ENCODE data around the gene CIDEC. TPM values are rescaled to one million over a fixed set of nuclear protein-coding genes. Genes with fewer than 3 reads are reported as not detected.

CIDEC gene
- total RNA-seq, 1 donor from 2014 or later, result not detected

DNA sequence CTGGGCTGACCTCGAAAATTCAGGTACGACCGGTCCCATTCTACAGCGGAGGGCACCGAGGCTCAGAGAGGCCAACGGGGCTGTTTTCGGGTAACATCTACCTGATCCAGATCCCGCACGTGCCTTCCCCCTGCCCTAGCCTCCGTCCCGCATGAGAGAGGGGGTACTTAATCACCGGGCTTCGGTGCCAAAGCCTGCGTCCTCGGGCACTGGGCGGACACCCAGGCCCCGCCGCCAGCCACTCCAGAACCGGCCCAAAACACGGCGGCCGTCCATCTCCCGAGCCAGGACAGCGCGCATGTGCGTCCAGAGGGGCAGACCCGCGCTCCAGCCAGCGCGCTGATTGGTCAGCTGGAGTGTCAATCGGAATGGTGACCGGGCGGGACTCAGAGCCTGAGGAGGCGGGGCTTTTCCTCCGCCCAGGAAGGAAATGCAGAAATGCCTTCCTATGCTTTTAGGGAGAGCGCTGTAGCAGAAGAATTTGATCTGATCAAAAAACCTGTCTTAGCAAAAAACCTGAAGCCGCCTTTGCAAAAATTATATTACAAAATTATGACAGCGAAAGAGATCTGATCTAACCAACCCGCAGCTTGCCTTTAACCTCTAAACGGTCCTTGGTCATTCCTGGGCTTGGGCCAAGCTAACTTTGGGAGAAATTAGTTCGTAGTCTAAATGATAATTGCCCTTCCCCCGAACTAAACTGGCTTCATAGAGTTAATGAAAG is 36.2 kb downstream of the CIDEC start, which contains the start of gene RPUSD3:
Gene RPUSD3, minus strand, starts transcription at position 294 of the 724 bp plus-strand sequence. Its CDS starts 18 bp downstream, at position 276.
- ATAC-seq, result peak; percentile 99

DNA sequence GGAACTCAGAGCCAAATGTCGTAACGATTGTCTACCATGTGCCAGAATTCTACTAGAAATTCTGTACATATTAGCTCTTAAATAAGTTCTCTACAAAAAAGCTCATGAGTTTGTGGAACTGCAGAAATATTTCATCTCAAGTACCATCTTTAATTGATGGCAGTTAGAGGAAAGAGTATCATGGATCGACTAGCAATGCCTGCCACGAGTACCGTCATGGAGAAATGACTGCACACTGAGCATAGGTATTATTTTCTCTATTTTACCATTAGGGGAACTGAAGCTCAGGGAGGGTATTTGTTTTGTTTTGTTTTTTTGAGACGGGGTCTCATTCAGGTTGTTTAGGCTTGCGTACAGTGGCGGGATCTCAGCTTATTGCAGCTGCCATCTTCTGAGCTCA is 39.0 kb downstream of the CIDEC start:
- no peak for ATAC-seq

DNA sequence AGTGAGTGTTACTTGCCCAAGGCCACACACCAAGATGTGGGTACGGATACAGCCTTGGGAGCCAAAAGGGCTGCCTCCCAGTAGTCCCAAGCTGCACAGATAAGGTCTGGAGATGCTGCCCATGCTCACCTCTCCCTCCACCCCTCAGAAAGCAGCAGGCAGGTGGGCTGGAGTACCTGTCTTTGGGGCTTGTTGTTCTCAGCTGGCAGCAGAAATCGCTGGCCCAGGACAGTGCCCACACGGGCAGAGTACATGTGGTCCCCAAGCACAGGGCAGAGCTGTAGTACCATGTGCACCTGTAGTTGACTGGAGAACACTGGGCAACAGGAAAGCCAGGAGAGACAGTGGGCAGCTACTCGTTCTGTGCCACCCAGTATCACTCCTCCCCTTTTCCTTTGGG is 41.2 kb downstream of the CIDEC start:
- ATAC-seq, result no peak

DNA sequence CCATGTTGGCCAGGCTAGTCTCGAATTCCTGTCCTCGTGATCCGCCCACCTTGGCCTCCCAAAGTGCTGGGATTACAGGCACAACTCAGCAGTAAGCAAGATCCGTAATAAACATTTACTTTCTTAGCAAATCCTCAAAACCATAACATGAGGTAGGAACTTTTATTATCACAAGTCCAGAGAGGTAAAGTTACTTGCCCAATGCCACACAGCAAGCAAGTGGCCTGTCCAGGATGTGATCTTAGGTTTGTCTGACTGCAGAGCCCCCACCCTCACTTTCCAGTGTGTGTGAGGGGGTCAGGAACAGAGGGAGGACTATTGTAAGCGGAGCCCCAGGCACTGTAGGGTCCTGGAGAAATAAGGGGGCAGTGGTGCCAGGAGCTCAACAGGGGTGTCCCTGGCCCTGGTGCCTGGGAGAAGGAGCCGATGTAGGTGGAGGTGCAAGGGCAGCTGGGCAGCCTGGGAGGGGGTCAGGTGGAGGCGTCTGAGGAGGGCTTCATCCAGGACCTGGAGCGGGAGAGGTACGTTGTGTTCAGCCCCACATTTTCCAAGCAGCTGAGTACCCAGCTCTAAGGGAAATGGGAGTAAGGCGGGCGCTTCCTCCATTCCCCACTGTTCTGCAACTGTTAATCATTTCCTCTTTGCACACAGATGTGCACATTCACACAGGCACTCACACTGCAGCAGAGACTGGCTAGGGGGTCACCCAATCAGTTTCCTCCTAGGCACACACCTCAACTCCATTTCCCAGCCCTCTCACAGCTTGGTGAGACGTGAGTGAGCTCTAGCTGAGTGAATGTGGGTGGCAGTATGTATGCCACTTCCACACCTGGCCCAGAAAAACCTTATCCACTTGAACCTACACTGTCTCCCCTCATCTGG is 42.1 kb downstream of the CIDEC start:
- ATAC-seq, result peak; percentile 12

DNA sequence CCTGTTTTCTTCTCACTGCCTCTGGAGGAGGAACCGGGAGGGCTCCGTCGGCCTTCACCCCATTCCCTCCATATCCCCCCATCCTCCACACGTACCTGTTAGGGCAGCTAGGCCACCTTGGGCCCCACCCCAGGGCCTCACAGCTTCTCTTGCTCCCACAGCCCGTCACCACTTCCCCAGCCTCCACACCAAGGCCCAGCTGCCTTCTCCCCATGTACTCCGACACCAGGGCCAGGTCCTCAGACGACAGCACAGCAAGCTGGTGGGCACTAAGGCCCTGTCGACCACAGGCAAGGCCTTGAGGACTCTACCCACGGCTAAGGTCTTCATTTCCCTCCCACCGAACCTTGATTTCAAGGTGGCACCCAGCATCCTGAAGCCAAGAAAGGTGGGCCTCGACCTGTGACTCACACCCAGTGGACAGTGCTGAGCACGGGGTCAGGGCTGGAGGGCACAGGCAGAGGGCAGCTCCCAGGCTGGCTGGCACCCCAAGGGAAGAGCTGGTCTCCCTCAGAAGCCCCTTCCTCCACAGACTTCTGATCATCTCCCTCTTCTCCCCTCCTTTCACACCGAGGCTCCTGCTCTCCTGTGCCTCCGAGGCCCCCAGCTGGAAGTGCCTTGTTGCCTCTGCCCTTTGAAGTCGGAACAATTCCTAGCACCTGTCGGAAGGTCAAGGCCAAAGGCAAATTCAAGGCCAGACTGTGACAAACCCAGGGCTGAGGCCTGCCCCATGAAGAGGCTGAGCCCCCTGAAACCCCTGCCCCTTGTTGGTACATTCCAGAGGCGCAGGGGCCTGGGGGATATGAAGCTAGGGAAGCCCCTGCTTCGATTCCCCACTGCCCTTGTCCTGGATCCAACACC is 45.3 kb downstream of the CIDEC start:
- no peak for ATAC-seq

DNA sequence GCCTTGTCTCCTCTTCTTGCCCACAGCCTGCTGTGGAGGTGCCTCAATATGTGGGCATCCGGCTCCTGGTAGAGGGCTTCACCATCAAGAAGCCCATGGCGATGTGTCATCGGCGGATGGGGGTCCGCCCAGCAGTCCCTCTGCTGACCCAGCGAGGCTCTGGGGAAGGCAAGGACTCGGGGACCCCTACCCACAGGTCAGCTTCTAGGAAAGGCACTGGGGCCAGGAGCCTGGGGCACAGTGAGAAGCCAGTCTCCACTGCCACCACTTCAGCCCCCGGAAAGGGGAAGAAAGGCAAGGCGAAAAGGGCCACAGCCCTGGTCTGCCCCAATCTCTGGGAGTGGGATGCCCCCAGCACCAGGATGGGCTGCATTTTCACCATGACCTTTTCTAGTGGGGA is 47.0 kb downstream of the CIDEC start:
- no peak for ATAC-seq

DNA sequence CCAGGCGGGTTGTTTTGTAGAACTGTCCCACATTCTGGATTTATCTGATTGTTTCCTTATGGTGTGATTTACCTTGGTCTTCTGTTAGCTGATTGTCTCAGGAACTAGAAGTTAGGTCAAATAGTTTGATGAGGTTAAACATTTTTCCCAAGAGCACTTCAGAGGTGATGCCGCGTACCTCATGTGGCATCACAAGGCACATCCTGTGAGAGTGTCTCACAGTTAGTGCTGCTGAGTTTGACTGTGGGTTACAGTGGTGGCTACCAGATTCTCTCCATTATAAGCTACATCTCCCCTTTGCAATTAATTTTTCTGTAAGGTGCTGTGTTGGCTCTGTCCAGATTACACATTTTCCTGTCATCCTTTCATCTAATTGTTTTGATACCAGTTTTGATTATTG is 48.8 kb downstream of the CIDEC start:
- ATAC-seq, result no peak

DNA sequence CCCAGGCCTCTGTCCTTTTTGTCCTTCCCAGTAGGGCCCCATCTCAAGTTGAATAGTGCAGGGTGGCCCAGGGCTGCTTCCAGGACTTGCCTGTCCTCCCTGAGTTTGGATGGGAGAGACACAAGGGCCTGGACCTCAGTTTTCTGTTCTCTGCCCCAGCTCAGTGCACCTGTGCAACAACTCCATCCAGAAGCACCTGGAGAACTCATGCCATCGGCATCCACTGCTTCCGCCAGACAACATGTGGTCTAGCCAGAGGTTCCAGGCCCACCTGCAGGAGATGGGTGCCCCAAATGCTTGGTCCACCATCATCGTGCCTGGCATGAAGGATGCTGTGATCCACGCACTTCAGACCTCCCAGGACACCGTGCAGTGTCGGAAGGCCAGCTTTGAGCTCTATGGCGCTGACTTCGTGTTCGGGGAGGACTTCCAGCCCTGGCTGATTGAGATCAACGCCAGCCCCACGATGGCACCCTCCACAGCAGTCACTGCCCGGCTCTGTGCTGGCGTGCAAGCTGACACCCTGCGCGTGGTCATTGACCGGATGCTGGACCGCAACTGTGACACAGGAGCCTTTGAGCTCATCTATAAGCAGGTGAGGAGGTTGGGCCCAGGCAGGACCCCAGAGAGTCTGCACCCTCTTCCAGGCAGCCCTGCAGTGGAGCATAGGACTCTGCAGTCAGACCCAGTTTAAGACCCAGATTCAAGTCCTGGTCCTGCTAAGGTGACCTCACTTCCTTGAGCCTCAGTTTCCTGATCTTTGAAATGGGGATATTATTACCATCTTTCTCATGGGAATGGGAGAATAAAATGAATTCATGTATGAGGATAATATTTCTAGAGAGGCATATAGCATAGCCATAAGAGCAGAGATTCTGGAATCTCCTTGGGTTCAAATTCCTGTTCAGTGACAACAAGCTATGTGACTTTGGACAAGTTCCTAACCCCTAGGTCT is 51.0 kb downstream of the CIDEC start:
- ATAC-seq, result no peak

DNA sequence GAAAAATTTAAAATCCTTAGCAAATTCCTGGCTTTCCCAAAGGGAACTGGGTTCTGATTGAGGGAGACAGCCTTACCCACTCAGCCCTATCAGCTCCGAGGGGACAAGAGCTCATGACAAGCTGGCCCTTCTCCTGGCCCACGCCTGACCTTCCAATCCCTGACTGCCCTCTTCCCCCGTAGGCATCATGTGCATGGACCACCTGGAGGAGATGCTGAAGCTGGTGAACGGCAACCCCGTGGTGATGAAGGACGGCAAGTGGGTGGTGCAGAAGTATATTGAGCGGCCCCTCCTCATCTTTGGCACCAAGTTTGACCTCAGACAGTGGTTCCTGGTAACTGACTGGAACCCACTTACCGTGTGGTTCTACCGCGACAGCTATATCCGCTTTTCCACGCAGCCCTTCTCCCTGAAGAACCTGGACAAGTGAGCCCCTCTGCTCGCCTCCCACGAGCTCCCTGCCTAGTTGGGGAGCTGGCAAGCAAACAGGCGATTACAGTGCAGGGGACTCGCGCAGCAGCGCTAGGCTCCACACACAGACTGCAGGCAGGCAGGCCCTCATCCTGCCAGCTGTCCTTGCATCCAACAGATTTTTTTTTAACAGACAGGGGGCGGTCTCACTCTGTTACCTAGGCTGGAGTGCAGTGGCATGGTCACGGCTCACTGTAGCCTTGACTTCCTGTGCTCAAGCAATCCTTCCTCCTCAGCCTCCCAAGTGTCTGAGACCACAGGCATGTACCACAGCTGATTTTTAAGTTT is 53.1 kb downstream of the CIDEC start:
- ATAC-seq, result peak; percentile 35

DNA sequence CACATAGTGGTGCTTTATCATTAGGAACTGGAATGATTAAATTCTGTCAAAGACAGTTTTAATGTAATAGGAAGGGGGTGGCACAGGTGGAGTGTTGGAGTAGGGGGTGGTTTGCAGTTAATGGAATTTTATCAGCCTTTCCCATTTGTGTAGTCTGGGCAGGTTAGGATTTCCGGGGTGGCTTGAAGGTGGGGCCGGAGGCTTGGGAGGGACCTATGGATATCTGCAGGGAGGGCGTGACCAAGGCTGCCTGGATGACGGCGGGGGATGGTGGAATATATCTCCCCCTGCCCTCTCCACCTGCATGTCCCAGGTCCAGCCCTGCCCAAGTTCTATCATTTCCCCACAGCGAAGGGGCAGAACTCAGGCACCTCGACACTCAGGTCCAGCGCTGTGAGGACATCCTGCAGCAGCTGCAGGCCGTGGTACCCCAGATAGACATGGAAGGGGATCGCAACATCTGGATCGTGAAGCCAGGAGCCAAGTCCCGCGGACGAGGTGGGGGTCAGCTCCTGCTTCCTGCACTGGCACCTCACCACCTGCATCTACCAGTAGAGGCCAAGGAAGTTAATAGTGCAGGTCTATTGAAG is 54.5 kb downstream of the CIDEC start:
- no peak for ATAC-seq

DNA sequence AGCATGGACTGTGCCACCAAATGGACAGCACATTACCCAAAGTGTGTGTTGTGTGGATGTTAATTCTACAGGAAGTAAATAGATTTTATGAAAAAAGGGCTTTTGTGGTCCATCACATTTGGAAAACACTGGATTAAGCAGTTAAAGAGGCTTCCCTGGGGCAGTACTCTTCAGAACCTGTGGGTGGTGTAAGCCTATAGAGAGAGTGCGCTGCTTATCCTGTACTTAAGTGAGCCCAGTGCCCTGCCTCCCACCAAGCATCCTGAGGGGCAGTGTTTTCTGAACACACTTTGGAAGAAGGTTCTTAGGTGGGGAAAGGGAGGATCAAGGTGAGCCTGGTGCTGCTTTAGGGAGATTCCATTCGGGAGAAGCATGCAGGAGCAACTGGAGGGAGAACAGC is 59.1 kb downstream of the CIDEC start:
- ATAC-seq, result peak; percentile 48

DNA sequence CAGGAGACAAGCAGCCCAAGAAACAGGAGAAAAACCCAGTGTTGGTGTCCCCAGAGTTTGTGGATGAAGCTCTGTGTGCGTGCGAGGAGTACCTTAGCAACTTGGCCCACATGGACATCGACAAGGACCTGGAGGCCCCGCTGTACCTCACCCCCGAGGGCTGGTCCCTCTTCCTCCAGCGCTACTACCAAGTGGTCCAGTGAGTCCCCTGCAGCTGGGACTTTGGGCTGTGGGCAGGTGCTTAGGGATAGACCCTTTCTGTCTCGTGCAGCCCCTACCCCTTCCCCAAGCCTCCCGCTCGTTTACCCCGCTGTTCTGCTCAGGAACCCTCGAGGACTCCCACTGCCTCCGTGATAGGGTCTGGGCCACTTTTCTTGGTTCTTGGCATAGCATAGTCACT is 59.5 kb downstream of the CIDEC start:
- ATAC-seq, result peak; percentile 22

DNA sequence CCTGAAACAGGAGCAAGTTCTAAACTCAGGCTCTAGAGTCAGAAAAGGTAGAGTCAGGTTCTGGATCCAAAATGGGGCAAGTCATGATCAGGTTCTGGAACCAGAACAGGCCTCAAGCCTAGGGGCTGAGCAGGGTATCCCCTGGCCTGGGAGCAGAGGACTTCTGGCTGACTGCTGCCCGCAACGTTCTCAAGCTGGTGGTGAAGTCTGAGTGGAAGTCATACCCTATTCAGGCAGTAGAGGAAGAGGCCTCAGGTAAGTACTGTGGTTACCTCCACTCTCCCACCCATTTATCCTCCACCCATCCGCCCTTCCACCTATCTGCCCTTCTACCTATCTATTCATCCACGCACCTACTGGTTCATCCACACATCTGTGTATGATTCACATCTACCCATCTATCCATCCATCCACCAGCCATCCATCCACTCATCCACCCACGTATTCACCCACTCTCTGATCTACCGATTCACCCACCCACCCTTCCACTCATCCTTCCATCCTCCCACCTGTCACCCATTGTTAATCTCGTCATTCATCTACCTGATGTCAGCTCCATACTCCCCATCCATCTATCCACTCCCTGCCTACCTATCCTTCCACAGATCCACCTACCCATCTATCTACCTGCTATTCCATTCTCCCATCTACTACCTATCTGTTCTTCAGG is 61.3 kb downstream of the CIDEC start:
- ATAC-seq, result no peak

DNA sequence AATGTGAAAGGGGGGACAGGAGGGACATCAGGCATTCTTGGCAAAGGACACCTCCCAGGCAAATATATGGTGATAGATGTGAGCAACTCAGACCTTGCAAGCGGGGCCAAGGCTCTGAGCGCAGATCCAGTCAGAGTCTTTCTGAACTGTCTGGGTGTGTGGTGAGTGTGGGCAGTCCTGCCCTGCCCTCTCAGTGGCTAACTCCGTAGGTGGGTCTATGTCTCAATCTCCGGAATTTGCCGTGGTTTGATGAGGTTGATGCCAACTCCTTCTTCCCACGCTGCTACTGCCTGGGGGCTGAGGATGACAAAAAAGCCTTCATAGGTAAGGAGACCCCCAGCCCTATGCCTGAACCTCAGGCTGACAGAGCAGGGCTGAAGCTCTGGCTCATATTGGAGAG is 62.6 kb downstream of the CIDEC start:
- no peak for ATAC-seq

Other genes with a start within 250 kb of the CIDEC start
- 22.0 TPM for gene MTMR14, start 230.7 kb downstream of the CIDEC start, total RNA-seq
- not detected for gene CPNE9, start 176.4 kb downstream of the CIDEC start, total RNA-seq
- gene BRPF1, start 148.5 kb downstream of the CIDEC start, total RNA-seq, result 11.9 TPM
- 9.6 TPM for gene OGG1, start 130.3 kb downstream of the CIDEC start, total RNA-seq
- 2.6 TPM for gene CAMK1, start 110.3 kb downstream of the CIDEC start, total RNA-seq
- gene TADA3, start 87.8 kb downstream of the CIDEC start, total RNA-seq, result 32.3 TPM
- 154 TPM for gene ARPC4, start 87.2 kb downstream of the CIDEC start, total RNA-seq
- 12.3 TPM for gene TTLL3, start 70.0 kb downstream of the CIDEC start, total RNA-seq
- gene RPUSD3, start 36.2 kb downstream of the CIDEC start, total RNA-seq, result 29.1 TPM
- 18.4 TPM for gene JAGN1, start 10.4 kb upstream of the CIDEC start, total RNA-seq
- gene IL17RE, start 22.6 kb upstream of the CIDEC start, total RNA-seq, result 12.9 TPM
- gene IL17RC, start 36.8 kb upstream of the CIDEC start, total RNA-seq, result 26.6 TPM
- 4.6 TPM for gene CRELD1, start 53.6 kb upstream of the CIDEC start, total RNA-seq
- gene PRRT3, start 72.2 kb upstream of the CIDEC start, total RNA-seq, result 0.56 TPM
- 54.8 TPM for gene EMC3, start 106.6 kb upstream of the CIDEC start, total RNA-seq
- 12.5 TPM for gene FANCD2, start 146.2 kb upstream of the CIDEC start, total RNA-seq
- gene FANCD2OS, start 228.0 kb upstream of the CIDEC start, total RNA-seq, result not detected
- 108 TPM for gene BRK1, start 235.4 kb upstream of the CIDEC start, total RNA-seq